K562 (cell line): ENCODE measurements around the gene TMCC2.

ENCODE experiments used
- BRD9 ChIP-seq: fragments of 450-650 bp; IDR thresholded peaks from 2 replicates; pipeline ENCODE4 v1.6.1; 2018; ENCODE audit warnings: low read depth; ENCODE audit not compliant: partially characterized antibody
- CTCF ChIP-seq, 3 experiments: IDR thresholded peaks in 2 of 3; conservative IDR thresholded peaks in 1 of 3; 2 replicates each; pipeline ENCODE4 v1.5.1; 2011 to 2012; ENCODE audit warnings: low read length in 3 of 3, mild to moderate bottlenecking in 3 of 3, control low read depth in 2 of 3, improper control_type of control experiment in 1 of 3, inconsistent platforms in 1 of 3, low read depth in 1 of 3, mixed read lengths in 1 of 3, moderate library complexity in 1 of 3; ENCODE audit not compliant: insufficient read depth in 2 of 3
- EP300 ChIP-seq: IDR thresholded peaks from 2 replicates; pipeline ENCODE4 v1.6.1; 2012; ENCODE audit warnings: low read length, improper control_type of control experiment
- FOXM1 ChIP-seq, 2 experiments: fragments of 450-650 bp in 1 of 2; sonication (generic) in 1 of 2; formaldehyde crosslinking in 1 of 2; IDR thresholded peaks; 2 replicates each; pipeline versions ENCODE4 v1.6.1 to v1.9.0; 2017 to 2022; ENCODE audit warnings: low read depth in 2 of 2, mild to moderate bottlenecking in 2 of 2, missing genetic modification reagents in 1 of 2, moderate library complexity in 1 of 2
- MEIS2 ChIP-seq: fragments of 450-650 bp; IDR thresholded peaks from 2 replicates; pipeline ENCODE4 v1.6.1; 2014; ENCODE audit warnings: mild to moderate bottlenecking; ENCODE audit not compliant: partially characterized antibody
- NFATC3 ChIP-seq: fragments of 450-650 bp; IDR thresholded peaks from 2 replicates; pipeline ENCODE4 v1.6.1; 2017; ENCODE audit warnings: mild to moderate bottlenecking
- SREBF1 ChIP-seq: fragments of 150-350 bp; IDR thresholded peaks from 2 replicates; pipeline ENCODE4 v1.6.1; 2014; ENCODE audit warnings: antibody characterized with exemption, low read depth, low read length, borderline replicate concordance
- ZNF274 ChIP-seq: IDR thresholded peaks from 2 replicates; pipeline ENCODE4 v1.6.1; 2011; ENCODE audit warnings: low read depth, mild to moderate bottlenecking, low read length, moderate library complexity, borderline replicate concordance
- ZNF311 ChIP-seq: fragments of 250-450 bp; sonication (Bioruptor Pico); IDR thresholded peaks from 2 replicates; pipeline ENCODE4 v1.4.0; 2020; ENCODE audit warnings: mild to moderate bottlenecking, moderate library complexity
- ZNF668 ChIP-seq: fragments of 250-450 bp; sonication (Bioruptor Pico); IDR thresholded peaks from 2 replicates; pipeline ENCODE4 v1.8.0; 2022; ENCODE audit warnings: mild to moderate bottlenecking, inconsistent platforms
- TF ChIP-seq, protein P1 (sequence below): fragments of 250-450 bp; sonication (Bioruptor Pico); IDR thresholded peaks from 2 replicates; pipeline ENCODE4 v1.4.0; 2020; ENCODE audit warnings: mild to moderate bottlenecking, moderate library complexity

GRCh38 chr1:205298191-205298994, 70.6 kb downstream of the TMCC2 start:
- TF ChIP-seq EP300 (no peak), ZNF274 (no peak), CTCF (IDR thresholded peaks at IDR 0.05 in 2 of 3, conservative IDR thresholded peaks at IDR 0.05 in 1 of 3; ENCODE audit: insufficient read depth in 2 of 3, low read depth in 1 of 3, low read length in 3 of 3) (no peak), ZNF311 (CRISPR knock-in tag) (no peak), MEIS2 (no peak), FOXM1 (IDR thresholded peaks at IDR 0.05; ENCODE audit: low read depth) (no peak), FOXM1 (CRISPR knock-in tag; IDR thresholded peaks at IDR 0.05; ENCODE audit: low read depth) (no peak), NFATC3 (no peak), ZNF668 (CRISPR knock-in tag) (no peak), BRD9 (no peak), SREBF1 (no peak)
- TF ChIP-seq, protein P1, sequence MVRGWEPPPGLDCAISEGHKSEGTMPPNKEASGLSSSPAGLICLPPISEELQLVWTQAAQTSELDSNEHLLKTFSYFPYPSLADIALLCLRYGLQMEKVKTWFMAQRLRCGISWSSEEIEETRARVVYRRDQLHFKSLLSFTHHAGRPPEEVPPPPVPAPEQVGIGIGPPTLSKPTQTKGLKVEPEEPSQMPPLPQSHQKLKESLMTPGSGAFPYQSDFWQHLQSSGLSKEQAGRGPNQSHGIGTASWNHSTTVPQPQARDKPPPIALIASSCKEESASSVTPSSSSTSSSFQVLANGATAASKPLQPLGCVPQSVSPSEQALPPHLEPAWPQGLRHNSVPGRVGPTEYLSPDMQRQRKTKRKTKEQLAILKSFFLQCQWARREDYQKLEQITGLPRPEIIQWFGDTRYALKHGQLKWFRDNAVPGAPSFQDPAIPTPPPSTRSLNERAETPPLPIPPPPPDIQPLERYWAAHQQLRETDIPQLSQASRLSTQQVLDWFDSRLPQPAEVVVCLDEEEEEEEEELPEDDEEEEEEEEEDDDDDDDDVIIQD (CRISPR knock-in tag): no peak
